K562 (cell line): ENCODE measurements around the gene GPRIN2. TPM values are rescaled to one million over a fixed set of nuclear protein-coding genes. Genes with fewer than 3 reads are reported as not detected.

ENCODE experiments used
- CSDE1 ChIP-seq, 2 experiments: fragments of 450-650 bp; IDR thresholded peaks; 2 replicates each; pipeline ENCODE4 v1.6.1; 2016; ENCODE audit warnings: mild to moderate bottlenecking in 1 of 2
- DNMT1 ChIP-seq: fragments of 450-650 bp; IDR thresholded peaks from 2 replicates; pipeline ENCODE4 v1.6.1; 2016; ENCODE audit warnings: antibody characterized with exemption, mild to moderate bottlenecking
- MCM5 ChIP-seq: fragments of 450-650 bp; IDR thresholded peaks from 2 replicates; pipeline ENCODE4 v1.6.1; 2016; ENCODE audit warnings: low read depth
- MIER1 ChIP-seq: fragments of 450-650 bp; IDR thresholded peaks from 2 replicates; pipeline ENCODE4 v1.6.1; 2016; ENCODE audit warnings: antibody characterized with exemption, mild to moderate bottlenecking, low read depth
- NUFIP1 ChIP-seq: fragments of 450-650 bp; IDR thresholded peaks from 2 replicates; pipeline ENCODE4 v1.6.1; 2018; ENCODE audit not compliant: partially characterized antibody
- PRPF4 ChIP-seq: fragments of 200-400 bp; formaldehyde crosslinking; IDR thresholded peaks from one replicate; pipeline ENCODE4 v1.6.1; 2017; ENCODE audit warnings: low read length, low read depth, mild to moderate bottlenecking; ENCODE audit not compliant: insufficient read depth, poor library complexity, severe bottlenecking
- RBM14 ChIP-seq: fragments of 200-400 bp; formaldehyde crosslinking; IDR thresholded peaks from 2 replicates; pipeline ENCODE4 v1.6.1; 2018; ENCODE audit warnings: low read depth, mild to moderate bottlenecking, low read length, moderate library complexity, borderline replicate concordance; ENCODE audit not compliant: insufficient read depth
- RBM25 ChIP-seq: fragments of 200-400 bp; formaldehyde crosslinking; IDR thresholded peaks from 2 replicates; pipeline ENCODE4 v1.6.1; 2018; ENCODE audit warnings: low read length, low read depth, moderate library complexity; ENCODE audit not compliant: severe bottlenecking
- RCOR1 ChIP-seq, 2 experiments: IDR thresholded peaks; 2 replicates each; pipeline ENCODE4 v1.6.1; 2012; ENCODE audit warnings: low read depth in 2 of 2, low read length in 2 of 2, borderline replicate concordance in 1 of 2, improper control_type of control experiment in 1 of 2
- ZNF140 ChIP-seq: fragments of 250-450 bp; sonication (Bioruptor Pico); IDR thresholded peaks from 2 replicates; pipeline ENCODE4 v1.8.0; 2021; ENCODE audit warnings: moderate library complexity, mild to moderate bottlenecking, inconsistent platforms
- ZNF146 ChIP-seq: IDR thresholded peaks from one replicate; pipeline ENCODE4 v1.6.1; 2018; ENCODE audit warnings: missing compliant biosample characterization; ENCODE audit not compliant: unreplicated experiment
- ZNF174 ChIP-seq: fragments of 250-450 bp; sonication (Bioruptor Pico); IDR thresholded peaks from 2 replicates; pipeline ENCODE4 v1.4.0; 2020; ENCODE audit warnings: mild to moderate bottlenecking
- ZNF354B ChIP-seq: fragments of 250-450 bp; sonication (Bioruptor Pico); IDR thresholded peaks from 2 replicates; pipeline ENCODE4 v1.4.0; 2020
- ZNF764 ChIP-seq: fragments of 250-450 bp; sonication (Bioruptor Pico); IDR thresholded peaks from 2 replicates; pipeline ENCODE4 v1.4.0; 2020; ENCODE audit warnings: low read depth, mild to moderate bottlenecking, moderate library complexity
- polyA plus RNA-seq, 8 experiments: library from polyadenylated mRNA; depleted of rRNA in 4 of 8; stranded (reverse) in 5 of 8; unstranded in 3 of 8; fragments of >200 nt; fragmentation: Nextera tagmentation in 2 of 8; fragmentation: Illumina TruSeq in 1 of 8; extraction: Ambion mirVana in 2 of 8; extraction: Trizol in 1 of 8; gene quantifications; 2 replicates each; pipeline versions ENCODE4 v1.2.1 to v1.2.3, GENCODE V29; 2011 to 2014; ENCODE audit warnings: inconsistent platforms in 1 of 8, missing spikeins in 1 of 8
- total RNA-seq, 7 experiments: library from RNA; depleted of rRNA in 6 of 7; stranded (reverse); fragments of >200 nt in 6 of 7; fragmentation: Illumina TruSeq in 2 of 7; extraction: Trizol in 2 of 7; gene quantifications; 2 replicates each; pipeline versions ENCODE4 v1.2.1 to v1.2.3, GENCODE V29; 2011 to 2021; ENCODE audit warnings: low replicate concordance in 1 of 7
- TF ChIP-seq, protein P1 (sequence below): fragments of 150-350 bp; conservative IDR thresholded peaks from 2 replicates; pipeline ENCODE4 v1.6.1; 2014; ENCODE audit warnings: low read length
- TF ChIP-seq, protein P2 (sequence below): IDR thresholded peaks from 2 replicates; pipeline ENCODE4 v1.6.1; 2016; ENCODE audit warnings: missing genetic modification characterization, missing compliant biosample characterization
- TF ChIP-seq, protein P3 (sequence below): fragments of 450-650 bp; IDR thresholded peaks from 2 replicates; pipeline ENCODE4 v1.6.1; 2016; ENCODE audit warnings: borderline replicate concordance
- TF ChIP-seq, protein P4 (sequence below): fragments of 250-450 bp; sonication (Bioruptor Pico); IDR thresholded peaks from 2 replicates; pipeline ENCODE4 v1.9.0; 2021; ENCODE audit warnings: mild to moderate bottlenecking
- TF ChIP-seq, protein P5 (sequence below): fragments of 250-450 bp; sonication (Bioruptor Pico); IDR thresholded peaks from 2 replicates; pipeline ENCODE4 v1.8.0; 2021; ENCODE audit warnings: moderate library complexity, mild to moderate bottlenecking, inconsistent platforms

GPRIN2 gene
- total and polyA plus RNA-seq, 9 of the 15 experiments (the other 6 are each of a cell fraction or from before 2014, with no cell fraction given): not detected

DNA sequence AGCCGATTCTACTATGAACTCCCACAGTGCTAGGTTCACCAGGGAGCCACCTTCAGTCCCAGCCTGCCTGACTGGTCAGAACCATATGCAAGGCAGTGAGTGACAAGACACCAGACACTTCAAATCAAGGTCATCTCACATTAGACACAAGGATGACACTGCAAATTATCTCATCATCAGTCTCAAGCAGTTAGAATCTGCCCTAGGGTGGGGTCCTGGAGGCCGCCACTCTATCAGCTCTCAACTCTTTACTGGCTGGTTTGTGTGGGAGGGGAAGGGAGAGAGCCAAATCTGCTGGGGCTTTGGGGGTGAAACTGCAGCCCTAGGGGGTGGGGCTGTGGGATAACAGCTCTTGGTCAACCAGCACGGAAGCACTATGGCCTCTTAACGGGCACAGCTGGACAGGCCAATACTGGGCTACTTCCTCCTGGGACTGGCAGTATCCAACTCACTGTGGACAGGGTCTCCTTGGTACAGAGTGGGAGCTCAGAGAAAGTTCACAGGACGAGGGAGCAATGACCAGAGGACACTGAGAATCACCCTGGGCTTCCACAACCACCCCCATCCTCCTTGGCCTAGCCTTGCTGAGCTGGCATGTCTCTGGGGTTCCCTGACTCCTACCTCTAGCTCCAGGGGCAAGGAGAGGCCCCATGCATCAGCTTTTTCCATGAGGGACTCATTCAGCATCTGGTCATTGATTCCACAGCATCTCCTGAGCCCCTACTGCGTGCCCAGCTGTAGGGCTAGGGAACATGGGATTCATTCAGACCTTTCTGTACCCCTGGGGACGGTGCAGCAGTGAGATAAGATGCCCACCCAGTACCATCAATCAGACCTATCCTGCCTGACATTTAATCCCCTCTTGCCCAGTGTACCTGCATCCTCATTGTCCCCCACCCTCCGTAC is 5.4 kb downstream of the GPRIN2 start (continued):
- TF ChIP-seq, protein P1, sequence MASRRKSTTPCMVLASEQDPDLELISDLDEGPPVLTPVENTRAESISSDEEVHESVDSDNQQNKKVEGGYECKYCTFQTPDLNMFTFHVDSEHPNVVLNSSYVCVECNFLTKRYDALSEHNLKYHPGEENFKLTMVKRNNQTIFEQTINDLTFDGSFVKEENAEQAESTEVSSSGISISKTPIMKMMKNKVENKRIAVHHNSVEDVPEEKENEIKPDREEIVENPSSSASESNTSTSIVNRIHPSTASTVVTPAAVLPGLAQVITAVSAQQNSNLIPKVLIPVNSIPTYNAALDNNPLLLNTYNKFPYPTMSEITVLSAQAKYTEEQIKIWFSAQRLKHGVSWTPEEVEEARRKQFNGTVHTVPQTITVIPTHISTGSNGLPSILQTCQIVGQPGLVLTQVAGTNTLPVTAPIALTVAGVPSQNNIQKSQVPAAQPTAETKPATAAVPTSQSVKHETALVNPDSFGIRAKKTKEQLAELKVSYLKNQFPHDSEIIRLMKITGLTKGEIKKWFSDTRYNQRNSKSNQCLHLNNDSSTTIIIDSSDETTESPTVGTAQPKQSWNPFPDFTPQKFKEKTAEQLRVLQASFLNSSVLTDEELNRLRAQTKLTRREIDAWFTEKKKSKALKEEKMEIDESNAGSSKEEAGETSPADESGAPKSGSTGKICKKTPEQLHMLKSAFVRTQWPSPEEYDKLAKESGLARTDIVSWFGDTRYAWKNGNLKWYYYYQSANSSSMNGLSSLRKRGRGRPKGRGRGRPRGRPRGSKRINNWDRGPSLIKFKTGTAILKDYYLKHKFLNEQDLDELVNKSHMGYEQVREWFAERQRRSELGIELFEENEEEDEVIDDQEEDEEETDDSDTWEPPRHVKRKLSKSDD: no peak
- TF ChIP-seq ZNF174 (CRISPR knock-in tag) (no peak), RBM14 (no peak), MIER1 (no peak), RCOR1 (IDR thresholded peaks at IDR 0.05; ENCODE audit: borderline replicate concordance in 1 of 2, low read depth in 2 of 2, low read length in 2 of 2) (peak in 1 of 2 experiments; percentile 81; a peak in 2 of 4 replicates), MCM5 (no peak), RBM25 (no peak), DNMT1 (no peak), ZNF354B (CRISPR knock-in tag) (no peak), NUFIP1 (no peak), ZNF140 (CRISPR knock-in tag) (no peak), ZNF146 (CRISPR knock-in tag) (no peak), PRPF4 (no peak), ZNF764 (no peak), CSDE1 (IDR thresholded peaks at IDR 0.05) (no peak)
- TF ChIP-seq, protein P2, sequence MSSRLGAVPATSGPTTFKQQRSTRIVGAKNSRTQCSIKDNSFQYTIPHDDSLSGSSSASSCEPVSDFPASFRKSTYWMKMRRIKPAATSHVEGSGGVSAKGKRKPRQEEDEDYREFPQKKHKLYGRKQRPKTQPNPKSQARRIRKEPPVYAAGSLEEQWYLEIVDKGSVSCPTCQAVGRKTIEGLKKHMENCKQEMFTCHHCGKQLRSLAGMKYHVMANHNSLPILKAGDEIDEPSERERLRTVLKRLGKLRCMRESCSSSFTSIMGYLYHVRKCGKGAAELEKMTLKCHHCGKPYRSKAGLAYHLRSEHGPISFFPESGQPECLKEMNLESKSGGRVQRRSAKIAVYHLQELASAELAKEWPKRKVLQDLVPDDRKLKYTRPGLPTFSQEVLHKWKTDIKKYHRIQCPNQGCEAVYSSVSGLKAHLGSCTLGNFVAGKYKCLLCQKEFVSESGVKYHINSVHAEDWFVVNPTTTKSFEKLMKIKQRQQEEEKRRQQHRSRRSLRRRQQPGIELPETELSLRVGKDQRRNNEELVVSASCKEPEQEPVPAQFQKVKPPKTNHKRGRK (tag): no peak
- TF ChIP-seq, protein P3, sequence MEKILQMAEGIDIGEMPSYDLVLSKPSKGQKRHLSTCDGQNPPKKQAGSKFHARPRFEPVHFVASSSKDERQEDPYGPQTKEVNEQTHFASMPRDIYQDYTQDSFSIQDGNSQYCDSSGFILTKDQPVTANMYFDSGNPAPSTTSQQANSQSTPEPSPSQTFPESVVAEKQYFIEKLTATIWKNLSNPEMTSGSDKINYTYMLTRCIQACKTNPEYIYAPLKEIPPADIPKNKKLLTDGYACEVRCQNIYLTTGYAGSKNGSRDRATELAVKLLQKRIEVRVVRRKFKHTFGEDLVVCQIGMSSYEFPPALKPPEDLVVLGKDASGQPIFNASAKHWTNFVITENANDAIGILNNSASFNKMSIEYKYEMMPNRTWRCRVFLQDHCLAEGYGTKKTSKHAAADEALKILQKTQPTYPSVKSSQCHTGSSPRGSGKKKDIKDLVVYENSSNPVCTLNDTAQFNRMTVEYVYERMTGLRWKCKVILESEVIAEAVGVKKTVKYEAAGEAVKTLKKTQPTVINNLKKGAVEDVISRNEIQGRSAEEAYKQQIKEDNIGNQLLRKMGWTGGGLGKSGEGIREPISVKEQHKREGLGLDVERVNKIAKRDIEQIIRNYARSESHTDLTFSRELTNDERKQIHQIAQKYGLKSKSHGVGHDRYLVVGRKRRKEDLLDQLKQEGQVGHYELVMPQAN: no peak
- TF ChIP-seq, protein P4, sequence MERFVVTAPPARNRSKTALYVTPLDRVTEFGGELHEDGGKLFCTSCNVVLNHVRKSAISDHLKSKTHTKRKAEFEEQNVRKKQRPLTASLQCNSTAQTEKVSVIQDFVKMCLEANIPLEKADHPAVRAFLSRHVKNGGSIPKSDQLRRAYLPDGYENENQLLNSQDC (CRISPR knock-in tag): no peak
- TF ChIP-seq, protein P5, sequence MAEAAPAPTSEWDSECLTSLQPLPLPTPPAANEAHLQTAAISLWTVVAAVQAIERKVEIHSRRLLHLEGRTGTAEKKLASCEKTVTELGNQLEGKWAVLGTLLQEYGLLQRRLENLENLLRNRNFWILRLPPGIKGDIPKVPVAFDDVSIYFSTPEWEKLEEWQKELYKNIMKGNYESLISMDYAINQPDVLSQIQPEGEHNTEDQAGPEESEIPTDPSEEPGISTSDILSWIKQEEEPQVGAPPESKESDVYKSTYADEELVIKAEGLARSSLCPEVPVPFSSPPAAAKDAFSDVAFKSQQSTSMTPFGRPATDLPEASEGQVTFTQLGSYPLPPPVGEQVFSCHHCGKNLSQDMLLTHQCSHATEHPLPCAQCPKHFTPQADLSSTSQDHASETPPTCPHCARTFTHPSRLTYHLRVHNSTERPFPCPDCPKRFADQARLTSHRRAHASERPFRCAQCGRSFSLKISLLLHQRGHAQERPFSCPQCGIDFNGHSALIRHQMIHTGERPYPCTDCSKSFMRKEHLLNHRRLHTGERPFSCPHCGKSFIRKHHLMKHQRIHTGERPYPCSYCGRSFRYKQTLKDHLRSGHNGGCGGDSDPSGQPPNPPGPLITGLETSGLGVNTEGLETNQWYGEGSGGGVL (CRISPR knock-in tag): no peak
